ENCODE measurements around the gene ZBTB20.

The ZBTB20 gene

DNA sequence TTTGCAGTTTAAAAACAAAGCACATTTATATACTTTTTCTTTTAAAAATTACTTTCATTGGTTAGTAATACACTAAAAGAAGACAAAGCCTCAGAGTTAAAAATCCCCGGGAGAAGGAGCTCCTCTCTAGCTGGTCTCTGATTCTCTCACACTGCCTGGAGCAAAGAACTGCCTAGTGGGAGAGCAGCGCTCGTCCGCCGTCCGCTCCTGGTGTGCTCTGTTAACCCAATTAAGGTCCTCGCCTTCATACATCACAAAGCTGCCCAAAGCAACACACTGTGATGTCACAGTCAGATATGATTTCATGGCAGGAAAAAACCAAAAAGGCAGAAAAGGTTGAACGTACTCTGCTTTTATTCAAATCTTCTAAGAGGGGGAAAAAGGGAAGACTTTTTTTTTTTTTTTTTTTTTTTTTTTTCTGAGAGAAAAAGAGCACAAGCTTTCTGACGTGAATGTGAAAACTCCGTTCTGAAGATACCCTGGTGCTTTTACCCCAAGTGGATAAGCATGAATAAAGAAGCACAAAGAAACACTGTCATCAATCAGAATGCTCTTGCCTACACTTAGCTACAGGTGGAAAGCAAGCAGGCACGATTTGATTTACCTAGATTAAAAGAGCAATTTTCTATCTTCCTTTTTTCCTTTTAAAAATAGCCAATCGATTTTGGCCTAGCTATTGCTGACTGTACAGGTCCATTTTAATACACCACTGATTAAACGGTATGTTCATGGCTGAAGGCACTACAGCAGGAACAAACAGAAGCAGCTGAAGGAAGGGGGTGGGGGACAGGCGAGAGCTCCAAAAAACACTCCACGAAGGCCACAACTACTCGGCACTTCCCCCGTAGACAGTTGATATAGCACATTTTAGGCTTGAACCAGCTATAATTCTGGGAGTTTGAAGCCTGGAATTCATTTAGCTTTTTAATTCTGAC, 738.1 kb downstream of the ZBTB20 start:
- no peak overlapping the region for H3K4me3 ChIP-seq (ENCODE audit: low read length)
- no peak for DNase-seq (ENCODE audit: low read depth)
- TF ChIP-seq CTCF (conservative IDR thresholded peaks at IDR 0.05; ENCODE audit: low read depth, low read length), result no peak

GRCh38 chr3:114406922-114407321, 740.2 kb downstream of the ZBTB20 start:
- DNase-seq (ENCODE audit: low read depth), result no peak
- TF ChIP-seq CTCF (conservative IDR thresholded peaks at IDR 0.05; ENCODE audit: low read depth, low read length), result no peak
- H3K4me3 ChIP-seq (ENCODE audit: low read length), result no peak overlapping the region

DNA sequence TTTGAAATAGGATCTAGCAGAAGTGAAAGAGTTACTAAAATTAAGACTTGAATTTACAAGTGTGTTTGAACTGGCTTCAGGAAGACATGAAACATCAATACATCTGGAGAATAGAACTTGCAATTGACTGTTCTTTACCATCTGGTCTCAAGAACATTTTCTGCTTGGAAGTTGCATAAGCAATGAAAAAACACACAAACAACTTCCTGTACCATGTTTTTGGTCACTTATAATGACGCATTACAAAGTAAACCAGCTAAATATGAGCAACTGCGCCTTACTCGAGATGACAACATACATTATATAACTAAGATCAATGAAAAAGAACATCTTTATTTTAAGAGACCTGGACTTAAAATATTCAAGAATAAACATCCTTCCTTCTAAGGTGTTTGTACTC, 740.8 kb downstream of the ZBTB20 start:
- DNase-seq (ENCODE audit: low read depth), result no peak

GRCh38 chr3:114405202-114405990, 741.7 kb downstream of the ZBTB20 start:
- no peak overlapping the region for H3K4me3 ChIP-seq (ENCODE audit: low read length)
- DNase-seq (ENCODE audit: low read depth), result no peak
- no peak for TF ChIP-seq CTCF (conservative IDR thresholded peaks at IDR 0.05; ENCODE audit: low read depth, low read length)

More for the DNA sequence above, 740.8 kb downstream of the ZBTB20 start:
- H3K4me3 ChIP-seq (ENCODE audit: low read length), result no peak overlapping the region
- TF ChIP-seq CTCF (conservative IDR thresholded peaks at IDR 0.05; ENCODE audit: low read depth, low read length), result no peak

- DNase-seq (ENCODE audit: low read depth), result no peak
- TF ChIP-seq CTCF (conservative IDR thresholded peaks at IDR 0.05; ENCODE audit: low read depth, low read length), result no peak
- no peak overlapping the region for H3K4me3 ChIP-seq (ENCODE audit: low read length)
Observed at GRCh38 chr3:114404590-114404989, 742.5 kb downstream of the ZBTB20 start.

- no peak for TF ChIP-seq CTCF (conservative IDR thresholded peaks at IDR 0.05; ENCODE audit: low read depth, low read length)
- H3K4me3 ChIP-seq (ENCODE audit: low read length), result no peak overlapping the region
- no peak for DNase-seq (ENCODE audit: low read depth)
Observed at GRCh38 chr3:114402838-114403237, 744.2 kb downstream of the ZBTB20 start.
